ENCODE data around the gene CPLX3. TPM values are rescaled to one million over a fixed set of nuclear protein-coding genes. Genes with fewer than 3 reads are reported as not detected.

CPLX3 gene
- total RNA-seq, 1 experiment from 2014 or later = not detected

DNA sequence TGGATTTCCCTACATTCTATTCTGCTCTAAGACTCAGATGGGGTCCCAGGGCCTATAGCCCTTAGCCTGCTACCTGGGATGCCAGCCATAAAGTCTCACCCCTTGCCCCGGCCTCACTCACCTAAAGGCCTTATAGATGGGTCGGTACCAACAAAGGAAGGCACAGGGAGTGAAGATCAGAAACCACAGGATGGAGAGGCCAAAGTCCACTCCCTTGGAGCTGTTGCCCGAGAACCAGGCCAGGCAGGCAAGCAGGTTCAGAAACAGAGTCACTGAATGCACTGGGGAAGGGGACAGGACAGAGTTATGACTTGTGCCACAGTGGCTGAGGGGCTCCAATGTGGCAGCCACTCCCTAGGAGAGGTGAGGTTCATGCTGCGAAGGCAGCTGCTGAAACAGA, 24.0 kb downstream of the CPLX3 start:
- in situ Hi-C loops (cut with HindIII; ENCODE audit: low pct_unique_long_range_greater_than_20kb, low sequenced_read_pairs) = no loop called here
- no peak for DNase-seq (ENCODE audit: low read depth, low spot score)

DNA sequence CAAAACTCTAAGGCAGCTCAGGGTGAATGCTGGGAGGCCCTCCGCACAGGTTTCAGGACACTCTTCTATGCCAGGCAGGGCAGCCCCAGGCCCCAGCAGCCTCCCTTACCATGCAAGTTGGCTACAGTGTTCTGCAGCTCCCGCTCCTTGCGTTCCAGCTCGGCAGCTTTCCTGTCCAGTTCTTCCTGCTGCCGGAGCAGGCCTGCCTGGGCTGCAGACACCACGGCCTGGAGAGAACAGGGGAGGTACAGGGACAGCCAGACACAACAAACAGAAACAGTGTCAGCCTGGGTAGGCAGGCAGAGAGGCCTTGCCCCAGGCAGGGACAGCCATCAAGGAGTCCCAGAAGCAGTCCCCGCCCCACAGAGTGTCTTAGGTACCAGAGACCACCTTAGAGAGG, 25.5 kb downstream of the CPLX3 start:
- in situ Hi-C loops (cut with HindIII; ENCODE audit: low pct_unique_long_range_greater_than_20kb, low sequenced_read_pairs) = no loop called here
- DNase-seq (ENCODE audit: low read depth, low spot score) = no peak

DNA sequence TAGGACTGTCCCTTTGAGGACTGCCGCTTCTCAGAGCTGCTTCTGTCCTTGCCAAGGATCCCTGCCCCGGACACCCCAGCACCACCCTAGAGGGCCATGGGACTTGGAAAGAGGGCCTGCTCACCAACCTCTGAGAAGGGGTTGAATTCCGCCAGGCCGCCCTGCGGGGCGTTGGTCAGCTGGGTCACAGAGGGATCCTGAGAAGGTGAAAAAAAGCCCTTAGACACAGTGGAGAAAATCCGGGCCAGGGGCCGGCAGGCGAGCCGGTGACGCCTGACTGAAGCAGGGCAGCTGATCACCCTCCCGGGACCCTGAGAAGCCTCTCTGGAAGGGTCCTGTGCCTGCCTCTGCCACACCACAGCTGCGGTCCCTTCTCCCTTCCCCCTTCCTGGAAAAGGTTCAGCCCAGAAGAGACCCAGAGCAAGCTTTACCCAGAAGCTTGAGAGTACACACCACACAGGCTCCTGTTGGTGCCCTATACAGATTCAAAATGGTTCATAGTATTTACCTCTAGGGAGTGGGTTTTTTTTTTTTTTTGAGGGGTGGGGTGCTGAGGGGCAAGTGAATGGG, 28.1 kb downstream of the CPLX3 start:
- no peak for DNase-seq (ENCODE audit: low read depth, low spot score)

DNA sequence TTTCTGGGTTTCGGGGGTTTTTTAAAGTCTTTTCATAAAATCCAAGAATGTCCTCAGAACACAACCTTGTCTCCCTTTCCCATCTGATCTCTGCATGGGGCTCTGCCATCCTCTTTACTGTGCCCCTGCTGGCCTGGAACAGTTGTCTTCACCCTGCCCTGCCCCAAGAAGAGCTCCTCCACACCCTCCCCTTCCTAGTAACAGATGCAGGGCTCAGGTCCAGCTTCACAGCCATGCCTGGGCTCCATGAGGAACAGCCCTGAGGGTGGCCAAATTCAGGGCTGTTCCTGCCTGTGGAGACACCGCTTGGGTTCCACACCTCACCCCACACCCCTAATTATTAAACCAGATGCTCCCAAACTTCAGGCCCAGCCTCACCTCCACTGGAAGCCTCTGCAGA, 29.4 kb downstream of the CPLX3 start:
- no peak for DNase-seq (ENCODE audit: low read depth, low spot score)
- in situ Hi-C loops (cut with HindIII; ENCODE audit: low pct_unique_long_range_greater_than_20kb, low sequenced_read_pairs) = no loop called here

More for the DNA sequence above, 28.1 kb downstream of the CPLX3 start:
- in situ Hi-C loops (cut with HindIII; ENCODE audit: low pct_unique_long_range_greater_than_20kb, low sequenced_read_pairs) = no loop called here

DNA sequence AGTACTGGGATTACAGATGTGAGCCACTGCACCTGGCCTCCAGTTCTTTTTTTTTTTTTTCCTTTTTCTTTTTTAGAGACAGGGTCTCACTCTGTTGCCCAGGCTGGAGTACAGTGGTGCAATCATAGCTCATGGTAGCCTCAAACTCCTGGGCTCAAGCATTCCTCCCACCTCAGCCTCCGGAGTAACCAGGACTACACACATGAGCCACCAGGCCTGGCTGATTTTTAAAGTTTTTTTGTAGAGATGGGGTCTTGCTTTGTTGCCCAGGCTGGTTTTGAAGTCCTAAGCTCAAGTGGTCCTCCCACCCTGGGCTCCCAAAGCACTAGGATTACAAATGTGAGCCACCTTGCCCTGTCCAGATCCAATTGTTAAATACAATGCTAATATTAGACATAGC, 30.1 kb downstream of the CPLX3 start:
- in situ Hi-C loops (cut with HindIII; ENCODE audit: low pct_unique_long_range_greater_than_20kb, low sequenced_read_pairs) = no loop called here
- no peak for DNase-seq (ENCODE audit: low read depth, low spot score)

DNA sequence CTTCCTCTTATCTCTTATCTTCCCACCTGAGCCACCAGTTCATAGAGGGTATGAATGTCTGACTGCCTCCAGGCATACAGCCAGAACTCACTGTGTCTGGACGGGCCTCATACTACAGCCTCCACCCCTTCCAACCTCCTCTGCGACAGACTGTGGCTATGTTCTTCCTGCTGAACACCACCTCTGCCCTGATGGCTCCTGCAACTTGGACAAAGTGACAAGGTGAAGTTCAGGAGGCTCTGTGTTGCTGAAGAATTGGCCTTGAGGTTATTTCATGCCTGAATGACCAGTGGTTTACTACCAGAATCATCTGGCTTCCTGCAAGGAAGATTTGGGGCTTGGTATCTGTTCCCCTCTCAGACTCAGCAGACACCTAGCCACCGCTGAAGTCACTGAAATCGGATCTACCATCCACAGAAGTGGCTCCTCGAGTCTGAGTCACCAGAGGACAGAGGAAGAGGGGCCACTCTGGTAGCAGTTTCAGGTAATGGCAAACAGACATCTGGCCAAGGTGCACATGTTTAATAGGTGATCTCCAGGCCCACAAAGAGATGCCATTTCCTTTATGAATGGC, 30.7 kb downstream of the CPLX3 start:
- DNase-seq (ENCODE audit: low read depth, low spot score) = no peak

DNA sequence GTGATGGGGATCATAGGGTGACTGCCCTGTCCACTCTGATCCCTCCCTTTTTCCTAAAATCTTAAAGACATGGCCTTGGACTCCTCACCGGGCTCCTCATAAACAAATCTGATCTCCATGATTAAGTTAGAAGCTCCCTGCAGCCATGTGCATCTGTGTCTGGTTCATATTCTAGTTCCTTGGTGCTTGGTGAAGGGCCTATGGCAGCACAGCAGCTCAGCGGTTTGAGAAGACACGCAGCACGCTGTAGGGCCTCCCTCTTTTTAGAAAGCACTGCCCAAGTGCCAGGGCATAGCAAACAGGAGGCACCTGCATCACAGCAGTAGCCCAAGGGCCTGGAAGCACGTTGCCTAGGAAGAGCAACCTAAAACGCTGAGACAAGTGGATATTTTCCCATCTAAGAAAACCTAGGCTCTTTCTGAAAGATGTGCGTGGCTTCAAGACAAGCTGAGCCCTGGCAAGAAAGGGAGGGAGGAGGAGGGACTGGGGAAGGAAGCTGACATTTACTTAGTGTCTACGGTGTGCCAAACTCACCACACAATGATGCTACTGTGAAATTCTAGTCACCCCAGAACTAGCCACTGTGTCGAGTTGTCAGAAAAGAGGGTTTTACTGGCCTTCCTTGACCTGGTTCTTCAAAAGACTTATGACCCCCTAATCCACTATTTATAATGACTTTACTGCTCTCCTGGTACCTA, 31.4 kb downstream of the CPLX3 start:
- no peak for DNase-seq (ENCODE audit: low read depth, low spot score)
- in situ Hi-C loops (cut with HindIII; ENCODE audit: low pct_unique_long_range_greater_than_20kb, low sequenced_read_pairs) = no loop called here

More for the DNA sequence above, 30.7 kb downstream of the CPLX3 start:
- in situ Hi-C loops (cut with HindIII; ENCODE audit: low pct_unique_long_range_greater_than_20kb, low sequenced_read_pairs) = no loop called here

DNA sequence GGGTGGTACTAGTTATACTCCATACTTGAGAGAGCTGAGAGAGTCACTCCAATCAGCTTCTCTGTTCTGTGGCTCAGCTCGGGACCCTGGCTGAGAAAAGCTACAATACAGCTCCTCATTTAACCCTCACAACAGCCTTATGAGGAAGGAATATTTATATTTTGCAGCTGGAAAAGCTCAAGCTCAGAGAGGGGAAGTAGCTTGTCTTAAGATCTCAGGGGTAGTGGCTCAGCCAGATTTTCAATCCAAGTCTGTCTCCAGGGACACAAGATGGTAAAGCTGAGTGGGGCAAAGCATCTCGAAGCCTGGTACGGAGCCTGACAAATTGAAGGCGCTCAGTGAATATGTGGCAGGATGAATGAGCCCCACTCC, 31.9 kb downstream of the CPLX3 start:
- no peak for DNase-seq (ENCODE audit: low read depth, low spot score)
- in situ Hi-C loops (cut with HindIII; ENCODE audit: low pct_unique_long_range_greater_than_20kb, low sequenced_read_pairs) = no loop called here

DNA sequence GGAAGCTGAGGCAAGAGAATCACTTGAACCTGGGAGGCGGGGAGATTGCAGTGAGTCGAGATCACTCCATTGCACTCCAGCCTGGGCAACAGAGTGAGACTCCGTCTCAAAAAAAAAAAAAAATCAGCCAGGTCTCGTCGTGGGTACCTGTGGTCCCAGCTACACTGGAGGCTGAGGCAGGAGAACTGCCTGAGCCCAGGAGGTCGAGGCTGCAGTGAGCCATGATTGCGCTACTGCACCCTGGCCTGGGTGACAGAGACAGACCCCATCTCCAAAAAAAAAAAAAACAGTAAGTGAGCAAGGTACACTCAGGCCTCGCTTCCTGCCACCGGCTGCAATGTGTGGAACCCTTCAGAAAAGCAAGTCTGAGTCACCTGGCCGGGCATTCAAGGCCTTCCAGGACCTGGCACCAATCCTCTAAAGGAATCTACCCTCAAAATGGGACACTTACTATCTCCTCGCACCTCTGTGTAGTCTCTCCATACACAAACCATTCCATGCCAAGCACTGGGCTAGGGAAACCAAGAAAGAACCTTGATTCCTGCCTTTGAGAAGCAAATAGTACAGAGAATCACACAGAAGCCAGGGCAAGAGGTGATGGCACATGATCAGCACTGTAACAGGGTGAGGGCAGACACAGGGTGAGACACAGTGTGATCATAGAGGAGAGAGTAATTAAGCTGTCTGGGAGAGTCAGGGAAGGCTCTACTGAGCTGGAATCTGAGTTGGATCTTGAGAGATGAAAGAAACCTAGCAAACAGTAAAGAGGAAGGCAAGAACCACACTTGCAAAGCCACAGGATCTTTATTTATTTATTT, 37.0 kb downstream of the CPLX3 start:
- DNase-seq (ENCODE audit: low read depth, low spot score) = no peak
- in situ Hi-C loops (cut with HindIII; ENCODE audit: low pct_unique_long_range_greater_than_20kb, low sequenced_read_pairs) = no loop called here

DNA sequence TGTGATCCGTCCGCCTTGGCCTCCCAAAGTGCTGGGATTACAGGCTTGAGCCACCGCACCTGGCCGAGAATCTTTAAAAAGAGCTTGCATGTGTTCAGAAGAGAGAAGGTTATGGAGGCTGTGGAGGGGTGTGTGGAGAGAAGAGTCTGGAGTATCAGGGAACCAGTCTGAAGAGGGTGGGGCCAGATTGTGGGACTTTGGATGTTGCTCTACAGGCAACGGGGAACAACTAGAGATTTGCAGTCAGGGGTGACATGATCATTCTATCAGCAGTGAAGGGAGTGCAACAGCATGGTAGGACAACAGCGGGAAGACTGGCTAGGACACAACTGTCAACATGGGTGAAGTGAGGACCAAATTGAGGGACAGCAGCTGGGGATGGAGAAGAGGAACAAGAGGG, 37.9 kb downstream of the CPLX3 start:
- in situ Hi-C loops (cut with HindIII; ENCODE audit: low pct_unique_long_range_greater_than_20kb, low sequenced_read_pairs) = no loop called here
- DNase-seq (ENCODE audit: low read depth, low spot score) = no peak

DNA sequence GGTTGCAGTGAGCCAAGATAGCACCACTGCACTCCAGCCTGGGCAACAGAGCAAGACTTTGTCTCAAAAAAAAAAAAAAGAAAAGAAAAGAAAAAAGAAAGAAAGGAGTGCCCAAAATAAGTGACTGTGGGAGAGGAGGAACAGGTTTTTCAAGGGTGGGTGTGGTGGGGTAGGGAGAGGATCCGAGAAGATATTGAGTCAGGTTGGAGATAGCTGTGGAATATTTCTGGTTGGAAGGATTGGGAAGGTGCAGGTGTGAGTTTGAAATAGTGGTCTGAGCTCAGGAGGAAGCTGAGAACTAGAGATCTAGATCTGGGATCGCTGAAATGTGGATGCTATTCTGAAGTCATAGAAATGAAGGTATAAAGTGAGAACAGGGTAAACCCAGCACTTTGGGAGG, 38.9 kb downstream of the CPLX3 start:
- in situ Hi-C loops (cut with HindIII; ENCODE audit: low pct_unique_long_range_greater_than_20kb, low sequenced_read_pairs) = no loop called here

DNA sequence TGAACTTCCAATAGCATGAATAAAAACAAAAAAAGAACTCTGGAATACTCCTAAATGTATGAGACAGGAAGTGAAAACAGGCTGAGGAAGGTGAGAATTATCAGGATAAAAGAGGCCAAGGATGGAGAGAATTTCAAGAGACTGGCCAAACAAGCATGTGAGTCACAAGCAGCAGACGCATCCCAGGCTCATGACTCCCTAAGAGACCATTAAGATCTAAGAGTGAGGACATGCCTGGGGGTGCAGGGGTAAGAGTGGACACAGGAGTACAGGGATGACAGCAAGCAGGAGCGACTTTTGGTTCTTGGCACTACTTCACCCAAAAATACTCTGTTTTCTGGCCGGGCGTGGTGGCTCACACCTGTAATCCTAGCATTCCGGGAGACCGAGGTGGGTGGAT, 39.7 kb downstream of the CPLX3 start:
- in situ Hi-C loops (cut with HindIII; ENCODE audit: low pct_unique_long_range_greater_than_20kb, low sequenced_read_pairs) = no loop called here

More for the DNA sequence above, 38.9 kb downstream of the CPLX3 start:
- DNase-seq (ENCODE audit: low read depth, low spot score) = no peak

DNA sequence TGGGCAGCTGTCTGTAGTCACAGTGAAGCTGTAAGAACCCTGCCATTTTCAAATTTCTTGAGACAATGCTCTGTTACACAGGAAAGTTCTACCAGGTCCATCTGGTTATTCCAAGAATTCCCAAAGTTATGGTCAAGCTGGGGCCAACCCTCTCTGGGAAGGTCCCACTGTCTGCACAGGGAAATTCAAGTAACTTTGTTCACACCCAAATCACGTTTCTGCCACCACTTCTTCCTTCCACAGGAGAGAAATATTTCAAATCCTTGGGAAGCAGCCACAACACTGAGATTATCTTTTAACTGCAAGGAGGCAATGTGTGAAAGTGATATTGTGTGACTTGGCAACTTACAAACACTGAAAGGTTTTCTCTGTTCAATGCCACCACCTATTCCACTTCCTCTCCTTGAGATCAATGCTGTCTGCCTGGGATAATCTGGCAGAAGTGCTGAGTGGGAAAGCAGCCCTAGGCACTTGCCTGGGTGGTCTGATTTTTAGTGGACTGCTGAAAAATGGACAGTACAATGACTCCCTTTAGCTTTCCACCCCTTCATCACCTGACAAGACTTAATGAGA, 41.1 kb downstream of the CPLX3 start:
- DNase-seq (ENCODE audit: low read depth, low spot score) = no peak
- in situ Hi-C loops (cut with HindIII; ENCODE audit: low pct_unique_long_range_greater_than_20kb, low sequenced_read_pairs) = no loop called here

More for the DNA sequence above, 39.7 kb downstream of the CPLX3 start:
- peak; percentile 53 for DNase-seq (ENCODE audit: low read depth, low spot score)

DNA sequence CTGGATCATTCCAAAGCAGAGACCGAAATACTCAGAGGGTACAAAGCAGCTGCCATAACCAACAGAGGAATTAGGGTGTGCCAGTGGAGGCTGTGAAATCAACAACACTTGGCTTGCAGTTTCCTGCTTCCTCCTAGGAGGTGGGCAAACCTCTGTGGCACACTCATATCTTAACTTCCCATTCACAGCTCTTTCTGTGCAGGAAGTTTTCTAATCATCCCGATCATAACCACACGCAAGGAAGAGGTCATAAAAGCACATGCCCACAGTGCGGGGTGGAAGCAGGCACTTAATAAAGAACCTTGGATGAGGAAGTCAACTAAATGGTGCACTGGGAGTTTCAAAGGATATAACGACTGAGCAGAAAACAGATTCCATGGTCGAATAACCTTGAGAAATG, 41.6 kb downstream of the CPLX3 start:
- no peak for DNase-seq (ENCODE audit: low read depth, low spot score)
- in situ Hi-C loops (cut with HindIII; ENCODE audit: low pct_unique_long_range_greater_than_20kb, low sequenced_read_pairs) = no loop called here

DNA sequence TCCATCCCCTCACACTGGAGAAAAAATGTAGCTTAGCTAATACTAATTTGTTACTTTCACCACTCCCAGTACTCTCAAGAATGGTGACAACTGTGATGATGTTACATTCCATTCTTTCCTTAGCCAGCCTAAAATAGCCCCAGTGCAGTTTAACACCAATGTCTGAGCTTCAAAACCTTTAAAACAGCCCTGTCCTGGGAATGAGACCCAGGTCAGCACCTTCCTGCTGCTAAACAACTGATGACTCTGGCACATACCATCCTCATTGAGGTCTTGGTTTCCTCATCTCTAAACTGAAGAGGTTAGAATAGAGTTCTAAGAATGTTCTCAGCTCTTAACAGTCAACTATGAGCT, 42.9 kb downstream of the CPLX3 start:
- in situ Hi-C loops (cut with HindIII; ENCODE audit: low pct_unique_long_range_greater_than_20kb, low sequenced_read_pairs) = no loop called here
- no peak for DNase-seq (ENCODE audit: low read depth, low spot score)

DNA sequence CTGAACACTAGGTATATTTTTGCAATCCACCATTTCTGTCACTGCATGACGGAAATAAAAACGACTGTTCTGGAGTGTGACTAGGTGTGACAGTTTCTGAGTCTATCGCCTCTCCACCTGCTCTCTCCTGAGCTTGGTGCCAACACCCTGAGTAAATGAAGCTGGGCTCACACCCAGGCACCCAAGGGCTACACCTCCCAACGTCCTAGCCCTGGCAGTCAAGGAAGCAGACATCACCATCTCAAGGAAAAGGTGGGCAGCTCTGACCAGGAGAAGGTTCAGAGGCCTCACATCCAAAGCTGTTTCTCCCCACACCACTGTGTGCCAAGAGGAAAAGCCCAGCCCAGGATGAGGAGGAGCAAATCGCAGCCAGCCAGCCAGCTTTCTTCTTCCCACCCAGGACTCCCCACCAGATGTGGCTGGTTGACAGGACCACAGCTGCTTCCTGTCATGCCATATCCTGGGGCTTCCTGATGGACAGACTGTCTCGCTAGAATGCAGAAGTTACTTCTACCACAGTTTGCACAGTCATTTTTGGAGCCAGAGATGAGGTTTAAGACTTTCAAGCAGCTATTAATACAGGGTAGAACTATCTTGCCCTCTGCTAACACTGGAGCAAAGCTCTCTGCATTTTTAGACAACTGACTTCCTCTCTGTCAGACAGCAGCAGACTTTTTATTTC, 43.4 kb downstream of the CPLX3 start:
- in situ Hi-C loops (cut with HindIII; ENCODE audit: low pct_unique_long_range_greater_than_20kb, low sequenced_read_pairs) = no loop called here
- no peak for DNase-seq (ENCODE audit: low read depth, low spot score)

DNA sequence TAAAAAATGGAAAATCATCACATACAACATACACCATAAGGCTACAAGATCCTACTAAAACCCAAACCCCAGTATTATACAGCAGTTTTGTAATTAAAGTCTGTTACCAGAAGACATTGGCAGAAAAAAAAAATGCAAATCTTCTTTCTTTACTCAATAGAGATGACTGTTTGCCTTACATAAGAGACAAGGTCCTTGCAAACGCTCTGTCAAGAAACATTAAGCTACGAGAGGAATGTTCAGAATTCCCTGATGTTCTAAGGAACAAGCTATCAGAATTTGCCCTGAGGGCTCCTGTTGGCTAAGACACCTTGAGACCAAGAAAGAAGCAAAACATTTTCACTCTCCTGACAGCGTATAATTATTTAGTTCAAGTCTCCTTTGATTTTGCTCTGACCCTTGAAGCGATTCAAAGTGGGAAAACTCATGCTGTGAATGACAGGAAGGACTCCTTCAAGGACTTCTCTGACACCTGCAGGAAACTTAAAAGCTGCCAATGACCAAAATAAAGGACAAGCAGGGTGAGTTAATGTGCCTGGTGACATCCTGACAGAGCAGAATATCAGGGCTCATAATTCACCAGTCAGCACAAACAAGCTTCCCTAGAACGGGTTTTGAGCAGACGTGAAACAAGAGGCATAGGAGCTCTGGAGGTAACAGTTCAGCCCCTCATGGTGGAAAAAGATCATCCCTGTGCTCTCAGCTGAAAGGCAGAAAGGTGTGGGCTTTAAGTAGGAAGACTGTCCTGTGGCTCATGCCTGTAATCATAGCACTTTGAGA, 44.2 kb downstream of the CPLX3 start:
- no peak for DNase-seq (ENCODE audit: low read depth, low spot score)
- in situ Hi-C loops (cut with HindIII; ENCODE audit: low pct_unique_long_range_greater_than_20kb, low sequenced_read_pairs) = no loop called here
